CD4-positive, alpha-beta T cell treated with Interleukin-1 beta for 1 hour (primary cell): ENCODE data around the gene ABCC12.
"Not testable (repeated sequence)": the region's sequence is repeated elsewhere in the genome, so short reads cannot be mapped to it uniquely, and the experiment has no call there.

Experiments used
- DNase-seq, 2 donors: peaks; one replicate each; pipeline ENCODE4 v3.0.0-alpha.2; 2020 to 2022

ABCC12 gene

DNA sequence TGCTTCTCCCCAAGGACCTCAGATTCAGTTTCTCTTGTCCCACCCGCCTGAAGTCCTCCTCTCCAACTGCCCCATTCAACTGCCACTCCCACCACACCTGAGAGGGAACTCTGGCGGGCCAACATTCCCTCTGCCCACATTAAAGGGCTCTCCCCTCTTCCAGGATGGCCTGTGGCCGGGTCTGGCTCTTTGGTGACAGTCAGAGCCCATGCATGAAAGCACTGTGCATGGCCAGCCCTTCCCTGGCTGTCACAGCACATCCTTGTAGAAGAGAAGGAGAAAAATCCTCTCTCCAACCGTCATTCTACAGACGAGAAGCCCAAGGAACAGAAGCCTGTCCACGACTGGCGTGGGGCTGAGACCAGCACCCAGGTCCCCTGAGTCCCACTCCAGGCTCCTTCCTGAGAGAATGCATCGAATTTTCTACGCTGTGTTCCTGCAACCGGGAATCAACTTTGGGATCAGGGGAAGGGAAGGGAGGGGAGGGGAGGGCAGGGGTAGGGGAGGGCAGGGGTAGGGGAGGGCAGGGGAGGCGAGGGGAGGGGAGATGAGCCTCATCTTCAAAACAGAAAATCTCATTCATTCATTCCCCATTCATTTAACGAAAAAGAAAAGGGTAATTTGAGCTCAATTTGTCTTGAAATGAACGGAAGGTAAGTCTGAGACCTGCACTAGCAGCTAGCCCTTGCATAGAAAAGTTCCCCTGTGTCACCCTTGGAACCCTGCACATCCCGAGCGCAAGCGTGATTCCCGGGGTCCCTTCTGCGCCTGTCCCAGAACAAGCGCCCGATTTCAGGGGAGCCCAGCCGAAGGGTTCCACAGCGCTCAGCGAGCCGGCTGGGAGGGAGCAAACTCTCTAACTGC is at the start of gene ABCC12:
ABCC12 (minus strand) TSS at position 68 of the 864 bp plus-strand sequence. CDS start 9,569 bp downstream, outside the sequence.
- no peak for DNase-seq

DNA sequence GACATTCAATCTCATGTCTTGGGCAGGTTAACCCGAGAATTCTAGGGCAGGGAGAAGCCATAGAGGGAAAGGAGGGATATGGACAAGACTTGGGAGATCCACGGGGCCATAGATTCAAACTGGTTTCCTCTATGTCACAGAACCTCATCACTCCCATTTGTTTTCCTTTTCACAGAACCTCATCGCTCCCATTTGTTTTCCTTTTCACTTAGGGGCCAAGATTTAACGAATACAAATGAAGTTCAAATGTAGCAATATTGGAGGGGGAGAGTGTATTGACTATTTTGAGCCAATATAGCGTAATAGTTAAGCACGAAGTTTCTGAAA is 49.0 kb upstream of the ABCC12 start:
- no peak for DNase-seq

DNA sequence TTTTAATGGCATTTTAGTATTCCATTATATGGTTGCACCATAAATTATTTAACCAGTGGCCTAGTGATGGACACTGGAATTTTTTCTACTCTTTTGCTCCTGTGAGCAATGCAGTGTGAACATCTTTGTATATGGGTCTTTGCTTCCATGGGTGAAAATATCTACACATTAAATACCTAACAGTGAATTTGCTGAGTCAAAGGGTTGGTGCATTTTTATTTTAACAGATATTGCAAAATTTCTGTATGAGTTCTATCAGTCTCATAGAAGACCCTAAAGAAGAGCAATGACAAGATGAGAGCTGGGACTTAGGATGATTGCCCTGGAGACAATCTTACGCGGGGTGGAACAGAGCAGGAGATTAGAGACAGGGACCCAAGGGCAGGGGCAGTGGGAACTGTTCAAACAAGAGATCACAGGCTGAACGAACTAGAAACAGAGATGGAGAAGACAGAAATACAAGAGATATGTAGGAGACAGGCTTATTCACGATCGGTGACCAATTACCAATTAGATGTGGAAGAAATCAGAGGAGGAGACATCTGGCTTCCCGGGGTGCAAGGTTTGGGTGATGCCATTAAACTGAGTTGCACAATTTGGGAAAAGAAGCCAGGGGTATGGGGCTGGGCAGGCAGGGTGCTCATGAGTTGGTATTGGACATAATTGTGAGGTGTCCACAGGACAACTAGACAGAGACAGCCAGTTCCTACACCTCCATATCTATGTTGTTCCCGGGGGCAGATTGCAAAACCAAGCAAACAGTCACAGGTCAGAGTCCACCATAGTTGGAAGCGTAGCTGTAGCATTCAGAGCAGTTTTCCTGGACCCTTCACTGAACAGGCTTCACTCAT is 48.4 kb upstream of the ABCC12 start:
- DNase-seq: no peak

DNA sequence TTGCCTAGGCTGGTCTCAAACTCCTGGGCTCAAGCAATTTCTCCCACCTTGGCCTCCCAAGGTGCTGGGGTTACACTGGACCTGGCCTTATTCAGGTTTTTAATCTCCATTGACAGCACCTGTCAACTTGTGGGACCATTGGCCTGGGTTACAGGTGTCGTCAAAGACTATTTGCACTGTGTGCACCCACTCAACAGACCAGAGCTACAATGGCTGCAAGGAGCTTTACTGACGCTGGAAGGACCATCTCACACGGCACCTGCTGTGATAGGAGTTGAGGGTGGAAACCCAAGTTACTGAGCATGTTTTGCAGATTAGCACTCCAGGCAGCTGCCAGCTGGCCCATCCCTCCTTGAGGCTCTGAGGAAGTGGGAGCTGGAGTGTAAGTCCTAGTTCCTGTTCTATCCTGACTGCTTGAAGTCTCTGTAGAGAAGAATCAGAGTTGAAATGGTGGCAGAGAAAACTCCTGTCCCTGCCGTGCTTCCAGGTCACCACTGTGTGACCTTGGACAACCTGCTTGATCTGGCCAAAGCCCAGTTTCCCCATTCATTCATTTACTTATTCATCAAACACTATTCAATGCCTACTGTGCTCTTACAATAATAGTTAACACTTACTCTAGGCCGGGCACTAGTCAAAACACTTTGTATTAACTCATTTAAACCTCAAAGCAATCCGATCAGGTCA is 45.9 kb upstream of the ABCC12 start:
- DNase-seq: no peak

DNA sequence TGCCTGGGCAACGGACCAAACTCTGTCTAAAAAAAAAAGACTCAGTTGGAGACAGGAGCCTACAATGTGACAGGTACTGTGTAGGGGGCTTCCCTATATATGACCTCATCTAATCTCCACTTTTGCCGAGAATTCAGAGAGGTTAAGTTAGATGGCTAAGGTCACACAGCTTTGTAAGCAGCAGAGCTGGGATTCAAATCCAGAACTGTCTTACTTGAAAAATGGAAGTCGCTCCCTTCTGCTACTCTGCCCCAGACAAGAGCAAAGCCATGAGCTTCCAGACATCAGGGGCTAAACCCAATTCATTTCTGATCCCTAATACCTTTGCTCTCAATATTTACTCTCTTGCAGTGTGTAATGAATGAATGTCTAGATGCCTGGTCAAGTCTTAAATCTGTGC is 41.5 kb upstream of the ABCC12 start:
- DNase-seq: no peak

DNA sequence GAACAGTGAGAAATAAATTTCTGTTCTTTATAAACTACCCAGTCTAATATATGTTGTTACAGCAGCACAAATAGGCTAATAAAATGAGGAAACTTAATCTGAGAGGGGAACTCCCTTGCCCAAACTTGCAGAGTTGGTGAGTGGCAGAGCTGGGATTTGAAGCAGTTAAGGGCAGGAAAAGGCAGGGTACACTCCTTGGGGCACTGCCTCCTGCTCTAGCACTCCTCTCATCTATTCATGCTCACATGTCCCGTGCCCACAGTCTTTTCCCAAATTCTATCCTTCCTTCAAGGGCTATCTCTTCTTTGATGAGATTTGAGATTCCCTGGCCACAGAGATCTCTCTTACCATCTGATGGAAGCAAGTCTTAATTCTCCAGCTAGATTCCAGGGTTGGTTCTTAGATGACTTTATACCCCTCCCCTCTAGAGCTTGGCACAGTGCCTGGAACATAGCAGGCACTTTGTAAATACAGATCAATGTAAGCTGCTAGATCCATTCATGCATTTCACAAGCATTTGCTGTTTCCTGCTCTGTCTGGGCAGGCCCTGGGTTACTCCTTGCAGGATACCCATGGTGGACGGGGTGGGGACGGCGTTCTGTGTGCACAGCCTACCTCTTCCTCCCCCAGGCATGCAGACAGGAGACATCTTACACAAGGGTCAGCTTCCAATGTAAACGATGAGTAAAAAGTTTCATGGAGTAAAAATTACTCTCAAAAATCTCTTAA is 39.2 kb upstream of the ABCC12 start:
- DNase-seq: no peak

DNA sequence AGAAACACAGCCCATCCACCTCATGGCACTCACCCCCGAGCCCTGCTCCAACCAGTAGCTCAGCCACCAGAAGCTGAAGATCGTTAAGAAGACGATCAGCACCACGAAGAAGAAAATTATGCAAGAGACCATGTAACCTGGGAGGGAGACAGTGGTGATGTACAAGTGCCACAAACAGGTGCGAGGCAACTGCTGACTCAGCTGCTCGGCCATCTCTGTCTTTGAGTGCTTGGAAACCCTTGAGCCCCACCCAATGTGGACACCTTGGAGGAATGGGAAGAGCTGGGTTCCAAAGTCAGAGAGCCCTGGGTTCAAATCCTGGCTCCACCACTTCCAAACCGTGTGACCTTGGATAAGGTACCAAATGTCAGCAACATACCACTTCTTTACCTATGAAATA is 38.1 kb upstream of the ABCC12 start:
- DNase-seq: no peak

DNA sequence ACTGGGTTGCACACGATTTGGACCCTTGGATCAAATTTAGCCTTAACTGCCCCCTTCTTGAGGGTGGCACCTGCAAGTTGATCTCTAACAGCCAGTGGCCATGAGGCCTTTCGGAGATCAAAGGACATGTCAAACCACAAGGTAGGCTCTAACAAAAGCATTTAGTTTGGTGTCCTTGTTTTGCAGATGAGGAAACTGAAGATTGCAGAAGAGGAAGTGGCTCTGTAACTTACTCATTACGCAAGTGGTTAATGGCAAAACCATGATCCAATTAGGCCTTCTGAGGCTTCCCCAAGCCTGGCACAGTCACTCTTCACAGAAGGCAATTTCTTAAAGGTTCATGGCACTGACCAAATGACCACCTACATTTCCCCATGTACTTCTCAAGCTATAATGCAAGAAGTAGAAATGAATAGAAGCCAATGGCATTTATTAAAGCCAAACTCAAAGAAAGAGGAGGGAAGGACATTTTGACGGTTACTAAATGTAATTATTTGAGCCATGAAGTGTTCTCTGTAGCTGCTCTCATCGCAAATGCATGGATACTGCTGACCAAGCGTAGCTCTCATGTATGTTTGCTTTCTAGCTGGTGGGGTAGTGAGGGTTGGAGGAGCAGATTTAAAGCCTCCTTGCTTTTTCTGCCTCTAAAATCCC is 32.8 kb upstream of the ABCC12 start:
- peak in 1 of 2 donors; percentile 13 for DNase-seq

DNA sequence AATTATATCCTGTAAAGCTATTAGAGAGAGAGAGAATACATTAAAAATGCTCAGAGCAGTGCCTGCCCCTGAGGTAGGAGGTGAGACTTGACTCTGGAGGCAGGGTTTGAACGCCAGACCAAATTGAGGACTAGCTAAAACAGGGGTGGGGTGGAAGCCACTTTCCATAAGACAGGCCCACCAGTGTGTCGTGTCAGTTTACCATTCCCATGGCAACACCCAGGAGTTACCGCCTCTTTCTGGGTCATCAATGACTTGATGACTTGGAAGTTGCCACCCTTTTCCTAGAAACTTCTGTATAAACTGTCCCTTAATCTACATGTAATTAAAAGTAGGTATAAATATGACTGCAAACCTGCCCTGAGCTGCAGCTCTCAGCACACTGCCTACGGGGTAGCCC is 32.0 kb upstream of the ABCC12 start:
- no peak for DNase-seq

DNA sequence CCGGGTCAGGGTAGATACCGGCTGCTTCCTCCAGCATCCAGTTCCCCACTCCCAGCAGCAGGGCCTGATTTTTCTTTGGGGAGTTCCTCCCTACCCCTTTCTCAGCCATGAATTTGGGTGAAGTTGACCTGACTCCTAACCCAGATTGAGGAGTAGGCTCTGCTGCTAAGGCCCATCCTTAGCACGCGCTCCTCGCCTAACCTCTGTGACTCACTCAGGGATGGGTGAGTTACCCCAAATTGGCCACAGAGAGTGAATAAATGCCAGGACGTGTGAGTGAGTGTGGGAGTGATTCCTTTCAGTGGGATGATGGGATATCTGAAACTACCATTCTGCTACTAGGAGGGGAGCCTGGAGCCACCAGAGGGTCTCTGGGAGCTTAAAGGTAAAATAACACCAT is 28.9 kb upstream of the ABCC12 start:
- DNase-seq: no peak

DNA sequence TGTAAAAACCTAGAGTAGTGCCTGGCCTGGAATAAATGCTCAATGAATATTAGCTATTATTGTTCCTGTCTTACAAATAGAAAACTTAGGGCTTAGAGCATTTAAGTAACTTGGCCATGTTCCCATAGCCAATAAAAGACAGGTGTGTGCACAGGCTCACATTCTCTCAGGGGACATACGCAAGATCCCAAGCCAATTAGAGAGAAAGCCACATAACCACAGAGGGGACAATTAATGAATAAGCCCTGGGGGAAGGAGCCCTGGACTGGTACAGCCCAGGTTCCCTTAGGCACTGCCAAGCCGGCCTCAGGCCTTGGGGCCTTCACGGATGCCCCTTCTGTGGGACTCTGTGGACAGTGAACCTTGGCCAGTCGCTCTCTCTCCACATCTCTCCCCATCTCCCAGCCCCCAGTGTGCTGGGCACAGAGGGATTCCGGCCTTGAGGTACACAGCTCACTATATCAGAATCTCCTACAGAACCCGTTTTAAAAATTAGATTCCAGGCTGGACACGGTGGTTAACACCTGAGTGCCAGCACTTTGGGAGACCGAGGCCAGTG is 27.3 kb upstream of the ABCC12 start:
- DNase-seq: no peak

DNA sequence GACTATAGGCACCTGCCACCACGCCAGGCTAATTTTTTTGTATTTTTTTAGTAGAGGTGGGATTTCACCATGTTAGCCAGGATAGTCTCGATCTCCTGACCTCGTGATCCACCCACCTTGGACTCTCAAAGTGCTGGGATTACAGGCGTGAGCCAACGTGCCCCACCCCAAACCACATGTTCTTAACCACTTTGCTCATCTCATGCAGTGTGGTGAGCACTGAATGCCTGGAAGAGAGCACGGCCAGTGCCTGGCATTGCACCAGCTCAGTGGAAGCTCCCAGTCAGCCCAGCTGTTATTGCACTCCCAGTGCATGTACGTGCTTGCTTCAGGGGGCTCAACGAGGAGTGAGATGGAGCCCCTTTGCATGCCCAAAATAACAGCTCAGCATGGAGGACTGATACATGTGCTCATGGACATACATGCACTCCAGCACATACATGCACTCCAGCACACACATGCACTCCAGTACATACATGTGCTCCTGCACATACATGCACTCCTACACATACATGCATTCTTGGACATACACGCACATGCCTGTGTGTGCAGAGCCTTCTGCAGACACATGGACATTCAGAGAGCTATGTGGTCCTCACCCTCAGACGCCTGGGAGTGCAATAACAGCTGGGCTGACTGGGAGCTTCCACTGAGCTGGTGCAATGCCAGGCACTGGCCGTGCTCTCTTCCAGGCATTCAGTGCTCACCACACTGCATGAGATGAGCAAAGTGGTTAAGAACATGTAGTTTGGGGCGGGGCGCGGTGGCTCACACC is 26.1 kb upstream of the ABCC12 start:
- DNase-seq: not testable (repeated sequence)

DNA sequence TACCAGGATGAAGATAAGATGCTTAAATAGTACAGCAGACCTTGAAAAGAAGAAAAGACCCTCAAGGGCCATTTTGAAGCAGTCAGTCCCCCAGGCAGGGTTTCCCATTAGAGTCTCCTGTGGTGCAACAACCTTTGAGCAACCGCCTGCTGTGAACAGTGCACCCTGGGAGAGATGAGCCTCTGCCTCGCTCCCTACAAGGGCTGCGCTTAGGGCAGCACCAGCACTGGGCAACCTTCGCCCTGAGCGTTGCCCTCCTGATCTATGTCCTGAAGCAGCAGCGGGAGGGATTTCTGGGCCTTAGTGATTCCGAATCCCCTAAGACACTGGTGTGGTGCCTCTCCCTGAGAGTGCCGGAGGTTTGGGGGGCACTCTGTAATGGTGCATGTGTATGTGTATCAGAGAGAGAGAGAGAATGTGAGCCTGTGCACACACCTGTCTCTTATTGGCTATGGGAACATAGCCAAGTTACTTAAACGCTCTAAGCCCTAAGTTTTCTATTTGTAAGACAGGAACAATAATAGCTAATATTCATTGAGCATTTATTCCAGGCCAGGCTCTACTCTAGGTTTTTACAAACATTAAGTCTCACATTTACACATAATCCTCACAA is 25.2 kb upstream of the ABCC12 start:
- no peak for DNase-seq

DNA sequence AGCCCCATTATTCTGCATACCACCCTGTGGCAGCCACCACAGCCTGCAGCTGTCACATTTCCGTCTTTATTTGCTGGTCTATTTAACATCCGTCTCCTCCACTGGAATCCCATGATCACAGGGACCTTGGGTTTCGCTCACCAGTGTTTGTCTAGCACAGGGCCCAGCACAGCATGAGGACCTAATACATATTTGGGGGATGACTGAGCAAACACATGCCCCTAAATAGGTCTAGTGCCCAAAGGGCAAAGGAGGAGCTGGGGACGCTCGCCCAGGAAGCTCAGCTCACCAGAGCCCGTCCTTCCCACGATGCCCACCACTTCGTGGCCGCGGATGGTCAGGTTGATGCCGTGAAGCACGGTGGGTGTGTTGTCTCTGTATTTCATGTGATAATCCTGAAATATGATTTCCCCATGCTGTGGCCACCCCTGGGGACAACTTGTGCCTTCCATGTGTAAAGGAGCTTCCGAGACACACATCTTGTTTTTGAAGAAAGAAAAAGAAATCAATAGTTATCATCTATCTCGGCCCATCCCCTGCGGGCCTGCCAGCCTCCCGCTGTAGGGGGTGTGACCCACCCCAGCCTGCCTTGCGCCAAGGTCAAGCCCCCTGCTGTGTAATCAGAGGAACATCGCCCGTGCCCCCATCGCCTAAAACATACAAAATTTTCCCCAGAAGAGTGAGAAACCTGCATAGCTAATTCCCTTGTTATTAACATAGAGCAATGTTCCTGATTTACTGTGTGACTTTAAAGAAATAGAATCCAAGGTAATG is 21.0 kb upstream of the ABCC12 start:
- no peak for DNase-seq

DNA sequence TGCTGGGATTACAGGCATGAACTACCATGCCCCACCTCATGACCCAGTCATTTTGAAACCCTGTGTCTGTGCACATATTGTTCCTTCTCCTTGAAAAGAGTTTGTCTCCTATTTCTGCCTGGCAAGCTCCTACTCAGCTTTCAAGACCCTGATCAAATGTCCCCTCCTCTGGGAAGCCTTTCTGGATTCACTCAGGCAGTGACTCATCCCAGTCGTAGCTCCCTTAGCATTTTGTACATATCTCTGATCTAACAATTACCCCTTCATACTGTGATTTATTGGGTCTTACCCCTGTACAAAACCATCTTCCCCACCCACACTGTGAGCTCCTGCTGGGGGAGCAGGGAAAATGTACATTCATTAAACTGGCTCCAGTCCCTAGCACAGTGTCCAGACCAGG is 18.1 kb upstream of the ABCC12 start:
- DNase-seq: no peak

DNA sequence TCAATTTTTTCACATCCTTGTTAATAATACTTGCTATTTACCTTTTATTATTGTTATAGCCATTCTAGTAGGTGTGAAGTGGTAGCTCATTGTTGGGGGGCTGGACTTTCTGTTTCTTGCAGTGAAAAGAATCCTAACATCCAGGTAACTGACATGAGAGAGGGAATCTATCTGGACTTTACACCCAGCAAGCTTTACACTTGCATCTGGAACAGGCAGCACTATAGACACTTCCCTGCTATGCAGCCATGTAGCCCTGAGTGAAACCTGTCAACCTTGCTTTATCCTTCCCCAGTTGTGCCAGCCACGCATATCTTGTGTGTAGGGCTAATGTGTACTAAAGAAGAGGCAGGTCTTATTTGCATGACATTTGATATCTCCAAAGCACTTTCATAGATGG is 16.9 kb upstream of the ABCC12 start:
- DNase-seq: no peak

DNA sequence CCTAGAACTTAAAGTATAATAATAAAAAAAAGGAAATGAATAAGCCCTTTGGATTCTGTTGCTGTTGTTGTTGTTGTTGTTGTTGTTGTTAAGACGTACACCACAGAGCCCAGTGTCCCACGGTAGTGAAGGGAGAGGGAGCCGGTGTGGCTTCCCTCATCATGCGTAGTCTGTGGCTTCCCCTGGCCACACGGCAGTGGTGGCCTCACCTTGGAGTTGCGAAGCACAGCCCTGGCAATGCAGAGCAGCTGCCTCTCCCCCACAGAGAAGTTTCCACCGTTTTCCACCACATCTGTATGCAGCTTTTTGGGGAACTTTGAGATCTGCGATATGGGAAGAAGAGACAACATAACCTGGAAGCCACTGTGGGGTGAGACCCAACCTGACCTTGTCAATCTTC is 14.1 kb upstream of the ABCC12 start:
- no peak for DNase-seq

DNA sequence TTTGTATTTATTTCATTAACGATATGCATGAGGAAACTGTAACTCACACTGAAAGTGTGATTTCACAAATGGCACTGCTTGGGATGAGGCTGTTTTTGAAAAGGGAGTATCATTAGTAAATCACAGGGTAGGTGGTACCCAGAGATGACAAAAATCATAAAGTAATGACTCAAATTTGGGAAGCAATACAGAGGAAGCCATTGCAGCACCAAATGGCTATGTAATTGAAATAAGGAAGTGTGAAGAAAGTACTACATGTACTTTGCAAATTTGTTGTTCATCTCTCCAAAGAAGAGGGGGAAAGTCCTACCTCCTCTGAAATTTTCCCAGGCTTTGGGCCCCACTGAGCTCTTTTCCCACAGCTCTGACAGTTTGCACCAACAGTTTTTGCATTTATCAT is 12.3 kb upstream of the ABCC12 start:
- no peak for DNase-seq

DNA sequence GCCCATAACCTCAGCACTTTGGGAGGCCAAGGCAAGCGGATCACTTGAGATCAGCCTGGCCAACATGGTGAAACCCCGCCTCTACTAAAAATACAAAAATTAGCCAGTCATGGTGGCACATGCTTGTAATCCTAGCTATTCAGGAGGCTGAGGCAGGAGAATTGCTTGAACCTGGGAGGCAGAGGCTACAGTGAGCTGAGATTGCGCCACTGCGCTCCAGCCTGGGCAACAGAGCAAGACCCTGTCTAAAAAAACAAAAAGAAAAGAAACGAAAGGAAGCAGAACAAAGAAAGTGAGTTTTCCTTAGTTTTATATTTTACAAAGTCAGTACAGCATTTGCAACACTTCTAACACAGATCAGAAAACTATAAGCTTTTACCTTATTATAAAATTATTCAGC is 10.8 kb upstream of the ABCC12 start:
- DNase-seq: not testable (repeated sequence)
